HG03196 (cell line): ENCODE results near the gene TMEM51.
A peak's percentile ranks its signal among the peaks of the same experiment; 100 is the strongest.

Source experiments
- ATAC-seq: cut with Tn5 transposase; IDR thresholded peaks from one replicate; pipeline ENCODE4 v1.9.1; 2021; ENCODE audit not compliant: unreplicated experiment

TMEM51 gene

DNA sequence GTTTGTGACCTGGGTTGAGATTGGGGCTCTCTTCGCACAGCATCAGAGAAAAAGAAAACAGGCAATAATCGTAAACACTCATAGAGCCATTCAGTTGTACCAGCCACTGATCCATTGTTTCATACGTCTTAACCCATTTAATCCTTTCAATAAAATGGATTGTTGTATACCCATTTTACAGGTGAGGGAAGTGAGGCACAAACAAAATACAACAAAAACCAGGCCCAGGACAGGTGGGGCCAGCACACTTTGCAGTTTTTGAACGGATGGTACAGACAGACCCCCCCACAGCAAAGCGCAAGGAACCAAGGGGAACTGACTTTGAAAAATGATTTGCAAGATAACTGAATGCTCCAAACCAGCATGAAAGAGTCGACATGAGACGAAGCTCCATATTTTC lies 89.2 kb downstream of the TMEM51 start:
- no peak for ATAC-seq

DNA sequence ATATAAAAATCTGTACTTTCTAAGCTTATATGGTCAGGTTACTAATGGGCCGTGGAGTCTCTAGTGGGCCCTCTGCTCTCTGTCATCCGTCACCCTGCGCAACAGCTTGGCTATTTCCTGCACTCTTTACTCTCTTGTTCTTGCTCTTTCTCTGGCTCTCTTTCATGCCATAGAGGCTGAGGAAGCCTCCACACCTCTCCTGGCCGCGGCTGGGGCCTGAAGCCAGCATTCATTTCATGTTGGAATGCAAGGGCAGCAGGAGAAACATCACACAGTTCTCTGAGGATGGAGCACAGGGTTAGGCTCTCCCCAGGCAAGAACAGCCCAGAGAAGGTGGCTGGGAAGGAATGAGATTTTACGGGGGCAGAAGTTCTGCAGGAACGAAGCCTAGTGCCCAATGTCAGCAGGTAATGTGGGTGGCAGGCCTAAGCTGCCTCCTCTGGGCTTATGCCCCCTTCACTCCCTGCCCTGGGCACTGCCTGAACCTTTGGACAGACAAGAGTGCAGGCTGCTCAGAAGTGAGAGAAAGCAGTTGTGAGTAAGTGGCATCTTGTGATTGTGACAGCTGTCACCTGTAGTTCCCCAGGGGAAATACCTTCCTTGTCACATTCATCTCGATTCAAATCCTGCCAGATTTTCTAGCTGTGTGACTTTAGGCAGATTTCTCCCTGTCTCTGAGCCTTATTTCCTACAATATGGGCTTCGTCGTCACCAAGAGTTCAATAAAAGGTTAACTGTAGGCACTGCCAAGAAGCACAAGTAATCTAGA lies 89.9 kb downstream of the TMEM51 start:
- ATAC-seq, result no peak

DNA sequence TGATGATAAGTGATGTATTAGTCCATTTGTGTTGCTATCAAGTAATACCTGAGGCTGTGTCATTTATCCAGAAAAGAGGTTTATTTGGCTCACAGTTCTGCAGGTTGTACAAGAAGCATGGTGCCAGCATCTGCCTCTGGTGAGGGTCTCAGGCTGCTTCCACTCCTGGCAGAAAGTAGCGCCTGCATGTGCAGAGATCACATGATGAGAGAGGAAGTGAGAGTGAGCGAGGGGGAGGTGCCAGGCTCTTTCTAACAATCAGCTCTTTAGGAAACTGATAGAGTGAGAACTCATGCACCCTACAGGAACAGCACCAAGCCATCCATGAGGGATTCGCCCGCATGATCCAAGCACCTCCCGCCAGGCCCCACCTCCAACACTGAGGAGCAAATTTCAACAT lies 91.3 kb downstream of the TMEM51 start:
- no peak for ATAC-seq

- ATAC-seq, result no peak
Observed at GRCh38 chr1:15245593-15246360, 92.2 kb downstream of the TMEM51 start.

- ATAC-seq, result peak; percentile 51
Observed at GRCh38 chr1:15246960-15247614, 93.5 kb downstream of the TMEM51 start, which contains the start of gene FHAD1. FHAD1 (plus strand) TSS chr1:15247223; CDS start chr1:15251785, 4,562 bp downstream.

GRCh38 chr1:15248216-15248615 lies 94.7 kb downstream of the TMEM51 start:
- ATAC-seq, result no peak

GRCh38 chr1:15249081-15249480 lies 95.5 kb downstream of the TMEM51 start:
- no peak for ATAC-seq

DNA sequence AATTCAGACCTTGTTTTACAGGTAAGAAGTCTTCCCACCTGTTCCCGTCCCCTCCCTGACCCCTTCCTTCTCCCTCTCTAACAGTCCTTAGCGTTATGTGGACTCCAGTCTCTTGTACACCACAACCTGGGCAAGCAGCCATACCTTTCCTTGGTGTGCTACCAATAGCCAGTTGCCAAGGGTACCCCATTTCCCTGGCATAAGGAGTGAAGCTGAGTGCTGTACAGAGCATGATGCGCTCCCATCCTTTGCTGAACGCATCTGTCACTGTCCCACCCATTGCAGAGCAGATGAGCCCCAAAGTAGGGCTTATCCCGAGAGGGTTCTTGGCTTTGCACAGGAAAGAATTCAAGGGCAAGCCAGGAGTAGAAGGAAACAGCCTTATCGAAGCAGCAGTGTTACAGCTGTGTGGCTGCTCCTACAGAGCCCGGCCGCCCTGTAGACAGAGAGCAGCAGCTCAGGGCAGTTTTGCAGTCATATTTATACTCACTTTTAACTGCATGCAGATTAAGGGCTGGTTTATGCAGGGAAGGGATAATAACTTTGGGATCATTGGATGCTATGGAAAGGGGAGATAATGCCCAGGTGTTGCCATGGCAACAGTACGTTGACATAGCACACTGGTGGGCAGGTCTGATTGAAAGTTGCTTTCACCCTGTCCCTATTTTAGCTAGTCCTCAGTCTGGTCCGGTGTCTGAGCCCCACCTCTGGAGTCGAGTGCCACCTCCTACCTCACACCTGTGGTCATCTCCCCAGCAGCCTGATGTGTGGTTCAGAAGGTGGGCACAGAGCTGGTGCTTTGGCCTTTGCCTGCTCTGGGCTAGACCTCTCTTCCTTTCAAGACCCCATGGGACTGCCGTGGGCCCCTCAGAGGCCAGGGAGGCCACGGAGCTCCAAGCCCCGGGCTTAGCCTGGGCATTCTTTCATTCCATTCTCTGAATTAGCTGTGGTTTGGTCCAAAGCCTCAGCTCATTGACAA lies 98.6 kb downstream of the TMEM51 start:
- ATAC-seq, result no peak

DNA sequence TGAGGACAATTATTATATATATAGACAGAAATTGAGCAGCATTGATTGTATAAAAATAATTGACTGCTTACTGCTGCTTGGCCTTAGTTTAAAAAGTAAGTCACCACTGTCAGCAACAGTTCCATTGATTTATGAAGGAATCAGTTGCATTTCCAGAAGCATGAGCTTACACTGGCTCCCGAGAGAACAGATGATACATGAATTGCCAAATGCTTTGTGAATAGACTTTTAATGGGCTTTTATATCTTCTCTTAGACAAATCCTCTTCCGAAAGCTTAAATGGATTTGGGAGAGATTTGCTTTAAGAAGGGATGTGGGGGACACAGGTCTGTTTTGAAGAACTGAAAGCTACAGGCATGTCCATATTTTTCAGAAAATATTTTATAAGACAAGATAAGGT lies 101.0 kb downstream of the TMEM51 start:
- ATAC-seq, result no peak

DNA sequence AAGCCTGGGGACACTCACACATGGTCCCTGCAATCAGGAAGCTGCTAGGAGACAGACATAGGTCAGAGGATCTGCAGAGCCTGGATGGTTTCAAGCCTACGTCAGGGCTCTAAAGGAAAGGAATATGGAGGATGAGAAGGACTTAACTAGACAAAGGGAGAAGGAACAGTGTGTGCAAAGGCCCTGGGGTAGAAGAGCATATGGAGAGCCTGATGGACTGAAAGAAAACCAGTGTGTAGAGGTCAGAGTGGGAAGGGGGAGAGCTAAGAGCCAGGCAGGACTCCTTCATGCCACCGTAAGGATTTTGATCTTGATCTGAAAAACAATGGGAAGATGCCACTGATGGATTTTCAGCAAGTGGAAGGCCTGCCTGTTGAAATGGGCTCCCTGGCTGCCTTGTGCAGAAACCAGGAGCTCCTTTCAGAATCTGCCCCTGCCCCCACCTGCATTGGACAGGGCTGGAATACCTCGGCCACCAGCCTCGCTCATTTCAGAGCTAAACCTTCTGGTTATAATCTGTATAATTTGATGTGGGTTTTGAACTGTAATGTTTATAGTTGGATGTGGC lies 102.1 kb downstream of the TMEM51 start:
- ATAC-seq, result no peak

- ATAC-seq, result no peak
Observed at GRCh38 chr1:15256584-15256983, 103.0 kb downstream of the TMEM51 start.

GRCh38 chr1:15257309-15257708 lies 103.8 kb downstream of the TMEM51 start:
- no peak for ATAC-seq

DNA sequence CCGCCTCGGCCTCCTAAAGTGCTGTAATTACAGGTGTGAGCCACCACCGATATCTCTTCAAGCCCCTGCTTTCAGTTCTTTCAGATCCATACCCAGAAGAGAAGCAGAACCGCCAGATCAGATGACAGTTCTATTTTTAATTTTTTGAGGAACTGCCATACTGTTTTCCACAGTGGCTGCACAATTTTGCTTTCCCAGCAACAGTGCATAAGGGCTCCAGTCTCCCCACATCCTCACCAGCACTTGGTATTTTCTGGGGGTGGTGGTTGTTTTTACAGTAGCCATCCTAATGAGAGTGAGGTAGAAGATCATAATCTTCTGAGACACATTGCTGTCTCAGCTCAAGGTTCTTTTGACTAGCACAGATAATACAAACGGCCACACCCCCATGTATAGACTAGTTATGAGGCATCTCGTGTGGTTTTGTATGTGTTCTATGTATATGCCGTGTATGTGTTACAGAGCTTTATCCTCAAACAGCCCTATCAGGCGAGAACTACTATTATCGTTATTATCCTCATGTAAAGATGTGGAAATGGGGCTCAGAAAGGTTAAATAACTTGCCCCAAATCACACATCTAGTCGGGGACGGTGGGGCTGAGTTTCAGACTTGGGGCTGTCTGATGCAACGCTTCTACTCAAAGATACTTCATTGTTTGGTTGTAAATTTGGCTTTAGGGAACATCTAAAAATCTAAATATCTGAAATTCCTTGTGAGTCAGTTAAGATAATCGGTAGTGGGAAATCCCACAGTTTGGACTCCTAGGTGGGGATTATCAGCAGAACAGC lies 105.5 kb downstream of the TMEM51 start:
- no peak for ATAC-seq

DNA sequence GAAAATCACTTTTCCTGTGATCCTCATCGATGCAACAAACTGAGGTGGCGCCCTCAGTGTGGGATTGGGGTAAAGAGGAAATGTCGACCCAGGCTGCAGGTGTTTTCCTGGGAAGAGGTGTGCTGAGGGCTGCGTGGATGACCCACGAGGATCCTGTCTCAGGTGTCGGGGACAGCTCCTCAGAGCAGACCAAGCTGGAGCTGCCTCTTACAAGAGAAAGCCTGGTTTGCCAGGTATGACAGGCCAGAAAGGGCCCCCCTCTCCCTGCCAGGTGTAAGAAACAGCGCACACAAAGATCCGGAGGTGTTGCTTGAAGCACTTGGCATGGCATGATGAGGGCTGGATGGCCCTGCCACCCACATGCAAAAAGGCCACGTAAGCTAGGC lies 106.1 kb downstream of the TMEM51 start:
- ATAC-seq, result no peak

- no peak for ATAC-seq
Observed at GRCh38 chr1:15260418-15261154, 107.0 kb downstream of the TMEM51 start.

- ATAC-seq, result no peak
Observed at GRCh38 chr1:15261155-15262002, 107.8 kb downstream of the TMEM51 start.

- ATAC-seq, result no peak
Observed at GRCh38 chr1:15262003-15262377, 108.4 kb downstream of the TMEM51 start.

DNA sequence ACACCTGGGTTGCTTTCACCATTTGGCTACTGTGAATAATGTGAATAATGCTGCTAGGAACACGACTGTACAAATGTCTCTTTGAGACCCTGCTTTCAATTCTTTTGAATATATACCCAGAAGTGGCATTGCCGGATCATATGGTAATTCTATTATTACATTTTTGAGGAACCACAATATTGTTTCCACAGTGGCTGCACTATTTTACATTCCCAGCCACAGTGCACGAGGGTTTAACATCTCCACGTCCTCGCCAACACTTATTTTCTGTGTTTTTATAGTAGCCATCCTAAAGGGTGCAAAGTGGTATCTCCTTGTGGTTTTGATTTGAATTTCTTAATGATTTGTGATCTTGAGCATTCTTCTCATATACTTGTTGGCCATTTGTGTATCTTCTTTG lies 109.2 kb downstream of the TMEM51 start:
- no peak for ATAC-seq
